GM18951 (cell line): ENCODE results near the gene LUZP1.

Experiments used
- POLR2A ChIP-seq: IDR thresholded peaks from 4 replicates; pipeline ENCODE4 v1.6.1; 2011; ENCODE audit warnings: mild to moderate bottlenecking; ENCODE audit not compliant: insufficient read length, insufficient read depth; ENCODE audit errors: extremely low read depth
- in situ Hi-C: fragments of 300-500 bp; cut with MboI; formaldehyde crosslinking; loops from one replicate; pipeline ENCODE4 v1.12.0; 2022; ENCODE audit warnings: low sequenced_read_pairs, mixed read lengths, inconsistent platforms; ENCODE audit not compliant: unreplicated experiment

LUZP1 gene

DNA sequence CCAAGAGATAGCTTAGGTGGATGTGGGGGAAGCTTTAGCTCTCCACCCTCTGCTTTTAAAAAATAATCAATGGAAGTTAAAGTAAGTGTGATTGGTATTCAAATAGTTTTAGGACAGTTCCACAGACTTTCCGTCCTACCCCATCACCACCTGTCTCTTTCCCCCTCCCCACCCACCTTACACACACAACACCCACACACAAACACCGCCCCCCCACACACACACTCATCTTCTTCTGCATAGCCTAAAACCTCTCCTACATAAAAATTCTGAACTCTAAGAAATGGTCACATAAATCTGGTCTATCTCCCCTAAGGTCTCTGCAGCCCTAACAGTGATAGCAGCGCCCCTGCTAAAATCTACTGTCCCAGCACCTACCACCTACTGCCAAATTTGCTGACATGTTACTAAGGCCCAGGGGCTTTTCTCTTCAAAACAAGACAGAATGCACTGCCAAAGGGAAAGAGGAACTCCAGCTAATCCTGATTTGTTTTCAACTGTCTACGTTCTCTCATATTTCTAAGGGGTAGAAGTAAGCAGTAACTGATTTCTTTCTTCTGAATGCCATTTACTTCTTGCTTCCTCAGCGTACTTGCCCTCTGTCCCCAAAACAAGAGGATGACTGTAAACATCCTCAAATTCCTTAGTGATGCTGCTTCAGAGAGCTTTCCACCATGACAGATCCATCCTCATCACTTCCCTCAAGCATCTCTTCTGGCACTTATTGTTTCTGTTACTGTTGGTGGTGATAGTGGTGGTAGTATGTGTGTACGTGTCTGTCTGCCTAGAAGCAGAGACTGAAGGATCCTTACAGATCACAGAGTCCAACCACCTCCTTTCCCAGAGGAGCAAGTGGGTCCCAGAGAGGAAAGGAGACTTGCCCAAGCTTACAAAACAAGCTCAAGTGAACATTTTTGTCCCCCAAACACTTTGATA is 56.8 kb downstream of the LUZP1 start:
- TF ChIP-seq POLR2A: no peak
- in situ Hi-C loops: no loop called here

DNA sequence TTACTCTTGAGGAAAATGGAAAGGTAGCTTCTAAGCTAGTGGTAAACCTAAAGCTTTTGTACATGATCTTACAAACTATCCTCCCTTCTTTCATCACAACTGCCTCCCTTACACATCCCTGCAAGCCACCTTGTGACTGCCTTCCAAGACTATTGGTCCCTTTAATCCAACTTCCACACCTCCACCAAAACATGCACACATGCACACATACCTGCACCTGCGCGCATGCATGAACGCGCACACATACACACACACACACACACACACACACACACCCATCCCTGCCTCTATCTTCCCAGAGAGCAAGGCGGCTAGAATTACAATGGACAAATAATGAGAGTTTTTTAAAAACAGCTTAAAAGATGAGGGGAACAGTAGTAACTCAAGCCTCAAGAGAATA is 58.3 kb downstream of the LUZP1 start:
- no peak for TF ChIP-seq POLR2A
- in situ Hi-C loops: no loop called here

DNA sequence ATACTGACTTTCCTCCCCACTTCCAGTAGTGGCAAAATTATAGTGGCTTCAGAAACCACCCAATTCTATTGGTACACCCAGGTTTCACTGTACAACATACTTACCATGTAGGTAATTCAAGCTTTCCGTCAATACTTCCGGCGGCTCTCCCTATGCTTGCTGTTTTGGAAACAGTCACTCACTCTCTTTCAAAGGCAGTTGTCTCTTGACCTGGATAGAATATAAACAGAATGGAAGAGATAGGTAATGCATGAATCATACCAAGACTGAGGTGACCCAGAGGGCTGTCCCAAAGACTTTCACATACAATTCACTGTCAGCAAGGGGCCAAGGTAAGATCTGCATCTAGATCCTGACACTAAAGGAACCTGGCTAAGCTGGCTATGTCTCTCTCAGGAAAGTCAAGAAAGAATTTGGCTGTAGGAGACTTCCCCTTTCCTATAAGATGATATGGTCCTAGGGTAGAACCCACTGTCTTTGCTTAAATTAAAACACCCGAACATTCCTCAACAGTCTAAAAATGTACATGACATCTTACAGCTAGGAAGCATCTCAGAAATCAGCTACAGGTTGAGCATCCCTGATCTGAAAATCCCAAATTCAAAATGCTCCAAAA is 59.6 kb downstream of the LUZP1 start:
- TF ChIP-seq POLR2A: no peak
- in situ Hi-C loops: no loop called here

DNA sequence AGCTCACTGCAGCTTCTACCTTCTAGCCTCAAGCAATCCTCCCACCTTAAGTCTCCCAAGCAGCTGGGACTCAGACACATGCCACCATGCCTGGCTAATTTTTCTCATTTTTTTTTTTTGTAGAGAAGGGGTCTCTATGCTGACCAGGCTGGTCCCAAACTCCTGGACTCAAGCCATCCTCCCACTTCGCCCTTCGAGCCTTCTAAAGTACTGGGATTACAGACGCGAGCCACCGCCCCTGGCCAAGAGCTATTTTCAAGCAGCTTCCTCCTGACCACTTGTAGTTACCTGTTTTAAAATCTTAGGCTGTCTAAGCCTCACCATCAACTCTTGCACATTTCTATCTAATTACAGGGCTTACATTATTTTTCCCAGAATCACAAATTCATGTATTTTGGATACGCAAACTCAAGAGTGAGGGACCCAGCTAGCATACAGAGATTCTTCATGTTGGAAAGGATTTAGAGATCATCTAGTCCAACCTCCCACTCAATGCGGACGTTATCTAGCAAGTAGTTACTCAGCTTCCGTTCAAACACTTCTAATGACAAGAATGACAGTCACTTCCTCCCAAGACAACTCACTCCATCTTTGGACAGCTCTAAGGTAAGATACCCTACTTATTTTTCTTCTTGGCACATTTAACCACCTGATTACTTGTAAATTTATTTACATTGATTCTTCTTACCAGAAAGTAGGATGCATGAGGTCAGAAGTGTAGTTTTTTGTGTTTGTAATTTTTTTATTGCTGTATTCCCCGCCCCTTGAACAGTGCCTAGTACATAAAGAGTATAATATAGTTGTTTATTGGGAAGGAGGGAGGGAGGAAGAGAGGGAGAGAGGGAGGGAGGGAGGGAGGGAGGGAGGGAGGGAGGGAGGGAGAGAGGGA is 65.4 kb downstream of the LUZP1 start:
- no peak for TF ChIP-seq POLR2A
- in situ Hi-C loops: loop anchor here (5.0 kb wide), 1 partner anchor 64 kb away; the partner anchor contains the start of gene LUZP1

DNA sequence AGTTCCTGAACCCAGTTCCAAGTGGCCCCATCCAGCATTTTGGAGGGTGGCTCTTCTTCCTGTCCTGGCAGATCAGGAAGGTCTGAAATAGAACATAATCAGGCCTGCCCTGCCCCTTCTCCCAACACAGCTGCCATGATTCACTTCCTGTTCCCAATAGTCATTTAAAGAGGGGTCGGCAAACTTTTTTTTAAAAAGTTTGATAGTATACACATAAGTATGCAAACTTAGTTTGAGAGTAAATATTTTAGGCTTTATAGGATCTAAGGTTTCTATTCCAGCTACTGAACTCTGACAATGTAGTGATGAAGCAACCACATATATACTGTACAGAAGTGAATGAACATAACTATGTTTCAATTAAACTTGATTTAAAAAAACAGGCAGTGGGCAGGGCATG is 66.4 kb downstream of the LUZP1 start:
- in situ Hi-C loops: loop anchor here (5.0 kb wide), 1 partner anchor 65 kb away; the partner anchor contains the start of gene LUZP1
- no peak for TF ChIP-seq POLR2A

DNA sequence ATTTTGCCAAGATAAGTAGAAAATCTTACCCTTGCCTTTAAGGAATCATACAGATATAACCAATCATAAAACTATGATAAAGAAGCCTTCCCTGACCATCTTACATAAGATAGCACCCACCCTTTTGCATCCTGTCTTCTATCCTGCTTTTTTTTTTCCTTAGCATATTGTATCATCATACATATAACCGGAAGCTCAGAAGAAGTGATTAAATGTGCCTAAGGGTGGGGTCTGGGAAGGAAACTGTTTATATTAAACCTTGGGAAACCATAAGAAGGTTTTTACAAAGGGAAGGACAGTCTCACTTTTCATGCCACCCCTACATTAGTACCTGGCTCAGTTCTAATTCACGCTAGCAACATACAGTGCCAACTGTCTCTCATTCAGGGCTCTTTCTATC is 66.8 kb downstream of the LUZP1 start:
- in situ Hi-C loops: loop anchor here (5.0 kb wide), 1 partner anchor 65 kb away; the partner anchor contains the start of gene LUZP1
- no peak for TF ChIP-seq POLR2A

DNA sequence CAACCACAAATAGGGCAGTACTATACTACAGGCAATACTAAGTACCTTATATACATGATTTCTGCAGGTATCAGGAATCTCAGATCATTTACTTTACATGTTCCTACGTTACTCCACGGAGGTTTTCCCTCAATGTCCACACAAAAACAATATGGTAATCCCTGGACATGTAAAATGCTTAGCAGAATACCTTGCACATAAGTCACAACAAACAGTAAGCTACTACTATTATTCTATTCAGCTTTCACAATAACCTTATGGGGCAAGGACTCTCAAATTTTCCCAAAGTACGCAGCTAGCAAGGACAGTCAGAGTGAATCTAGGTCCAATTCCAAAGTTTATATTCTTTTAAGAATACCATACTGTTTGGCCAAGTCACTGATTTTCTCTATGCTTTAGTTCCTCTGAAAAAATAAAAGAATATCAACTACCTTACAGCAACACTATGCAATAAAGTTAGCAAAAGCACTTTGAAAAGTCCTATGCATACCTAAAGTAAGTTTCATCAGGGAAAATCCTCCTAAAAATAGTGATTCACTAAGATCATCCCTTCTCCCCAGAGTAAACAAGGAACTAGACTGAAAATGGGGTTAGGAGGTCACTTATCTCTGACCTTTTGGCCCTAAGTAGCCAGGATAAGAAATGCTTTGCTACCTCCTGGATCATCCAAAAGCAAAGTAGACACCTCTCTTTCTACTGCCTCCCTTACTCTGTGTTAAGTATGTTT is 67.4 kb downstream of the LUZP1 start:
- in situ Hi-C loops: loop anchor here (5.0 kb wide), 1 partner anchor 66 kb away; the partner anchor contains the start of gene LUZP1

DNA sequence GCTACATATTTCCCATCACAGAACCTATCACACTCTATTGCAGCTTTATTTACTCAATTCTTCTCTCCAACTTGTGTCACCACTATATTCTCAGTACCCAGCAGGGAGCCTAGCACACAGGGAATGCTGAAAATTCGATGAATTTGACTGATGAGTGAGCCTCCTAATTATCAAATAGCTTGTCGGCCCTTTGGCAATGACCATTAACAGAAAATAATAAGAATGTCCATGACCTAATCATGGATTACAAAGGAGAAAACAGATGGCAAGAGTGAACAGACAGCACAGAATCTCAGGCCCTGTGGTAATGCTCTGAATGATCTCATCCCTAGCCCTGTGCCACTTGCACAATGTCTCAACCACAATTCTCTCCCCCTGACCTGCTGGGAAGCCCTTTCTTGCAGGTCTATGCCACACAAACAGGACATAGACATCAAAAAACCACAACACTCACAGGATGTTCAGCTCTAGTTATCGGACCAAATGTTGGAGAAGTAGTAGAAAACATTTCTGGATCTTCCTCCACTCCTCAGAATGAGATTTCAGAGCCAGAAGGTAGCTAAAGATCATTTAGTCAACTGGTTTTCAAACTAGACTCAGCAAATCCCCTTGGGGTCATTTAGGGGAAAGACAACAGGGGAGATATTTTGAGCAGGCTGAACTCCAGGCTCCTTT is 68.4 kb downstream of the LUZP1 start:
- in situ Hi-C loops: loop anchor here (5.0 kb wide), 1 partner anchor 67 kb away; the partner anchor contains the start of gene LUZP1
- no peak for TF ChIP-seq POLR2A

More for the DNA sequence above, 67.4 kb downstream of the LUZP1 start:
- no peak for TF ChIP-seq POLR2A

DNA sequence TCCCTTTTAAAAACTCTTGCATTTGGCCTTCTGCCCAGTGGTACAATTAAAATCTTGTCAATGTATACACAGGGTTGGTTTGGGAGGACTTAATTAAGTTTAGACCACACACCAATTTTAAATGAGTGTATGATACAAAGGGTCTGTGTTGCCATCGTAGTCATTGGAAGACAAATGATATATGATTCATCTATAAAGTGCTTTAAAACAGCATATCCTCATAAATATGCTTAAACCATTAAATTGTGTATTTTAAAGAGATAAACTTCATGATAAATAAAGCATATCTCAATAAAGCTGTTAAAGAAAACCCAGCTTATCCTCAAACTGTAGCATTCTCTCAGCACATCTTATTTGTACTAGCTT is 69.5 kb downstream of the LUZP1 start:
- in situ Hi-C loops: loop anchor here (5.0 kb wide), 1 partner anchor 88 kb away; no protein-coding TSS in a partner anchor
- TF ChIP-seq POLR2A: no peak

DNA sequence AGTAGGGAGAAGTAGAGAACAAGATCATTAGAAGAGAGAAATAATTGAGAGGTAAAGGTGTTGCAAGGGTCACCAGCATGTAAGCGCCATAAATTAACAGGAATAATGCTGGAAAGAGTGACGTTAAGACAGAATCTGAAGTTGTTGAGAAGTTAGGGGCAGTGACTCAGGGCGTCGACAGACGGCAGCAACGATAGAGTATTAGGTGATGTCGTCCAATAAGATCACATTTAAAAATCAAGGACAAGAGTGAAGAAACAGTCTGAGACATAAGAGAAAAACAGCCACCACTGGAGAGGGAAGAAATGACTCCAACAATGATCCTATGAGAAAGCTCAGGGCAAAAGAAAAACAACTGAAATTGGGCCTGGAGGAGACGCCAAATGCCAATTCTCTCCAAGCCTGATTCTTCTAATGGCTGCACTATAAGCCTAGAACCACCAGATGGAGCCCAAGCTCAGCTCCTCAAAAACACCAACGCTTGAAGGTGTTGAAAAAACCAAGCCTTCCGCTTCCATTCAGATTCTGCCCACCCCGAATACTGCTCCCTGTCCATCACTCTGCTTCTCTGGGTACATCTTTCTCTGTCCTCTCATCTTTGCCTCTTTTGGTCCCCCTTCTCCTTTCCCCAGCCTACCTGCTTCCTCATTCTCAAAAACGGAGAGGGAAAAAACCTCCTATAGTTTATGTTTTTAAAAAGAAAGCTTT is 70.0 kb downstream of the LUZP1 start:
- in situ Hi-C loops: loop anchor here (5.0 kb wide), 1 partner anchor 89 kb away; no protein-coding TSS in a partner anchor
- TF ChIP-seq POLR2A: no peak

DNA sequence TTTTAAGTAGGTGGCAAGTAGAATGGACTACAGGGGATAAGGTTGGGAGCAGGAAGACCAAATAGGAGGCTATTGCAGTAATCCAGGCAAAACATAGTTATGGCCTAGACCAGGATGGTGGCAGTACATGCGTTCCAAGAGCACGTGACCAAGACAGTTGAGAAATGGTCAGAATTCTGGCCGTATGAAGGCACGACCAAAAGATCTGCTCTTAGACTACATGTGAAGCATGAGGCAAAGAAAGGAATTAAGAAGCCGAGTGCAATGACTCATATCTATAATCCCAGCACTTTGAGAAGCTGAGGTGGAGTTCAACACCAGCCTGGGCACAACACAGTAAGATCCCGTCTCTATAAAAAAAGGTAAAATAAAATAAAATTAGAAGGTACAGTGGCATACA is 71.3 kb downstream of the LUZP1 start:
- no peak for TF ChIP-seq POLR2A
- in situ Hi-C loops: loop anchor here (5.0 kb wide), 1 partner anchor 90 kb away; no protein-coding TSS in a partner anchor
